ENCODE measurements around the gene PHOX2A.

DNA sequence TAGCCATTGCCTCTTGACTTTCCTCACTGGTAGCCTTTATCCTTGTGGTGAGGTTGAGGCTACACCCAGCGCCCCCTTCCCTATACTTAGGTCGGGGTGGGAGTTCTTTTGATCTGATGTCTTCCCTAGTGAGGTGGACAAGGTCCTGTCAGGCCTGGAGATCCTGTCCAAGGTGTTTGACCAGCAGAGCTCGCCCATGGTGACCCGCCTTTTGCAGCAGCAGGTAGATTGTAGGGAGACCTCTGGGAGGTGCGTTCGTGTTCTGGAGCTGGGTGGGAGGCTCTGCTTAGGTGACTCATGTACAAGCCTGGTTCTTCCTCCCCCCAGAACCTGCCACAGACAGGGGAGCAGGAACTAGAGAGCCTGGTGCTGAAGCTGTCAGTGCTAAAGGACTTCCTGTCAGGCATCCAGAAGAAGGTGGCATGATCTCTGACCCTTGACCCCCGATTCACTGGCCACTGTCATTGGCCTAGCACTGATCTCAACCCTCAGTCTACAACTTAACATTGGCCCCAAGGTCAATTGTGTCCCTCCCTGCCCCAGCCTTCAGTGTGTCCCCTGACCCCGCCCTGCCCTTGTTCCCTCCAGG is 14.5 kb downstream of the PHOX2A start:
- TF ChIP-seq, protein P1, sequence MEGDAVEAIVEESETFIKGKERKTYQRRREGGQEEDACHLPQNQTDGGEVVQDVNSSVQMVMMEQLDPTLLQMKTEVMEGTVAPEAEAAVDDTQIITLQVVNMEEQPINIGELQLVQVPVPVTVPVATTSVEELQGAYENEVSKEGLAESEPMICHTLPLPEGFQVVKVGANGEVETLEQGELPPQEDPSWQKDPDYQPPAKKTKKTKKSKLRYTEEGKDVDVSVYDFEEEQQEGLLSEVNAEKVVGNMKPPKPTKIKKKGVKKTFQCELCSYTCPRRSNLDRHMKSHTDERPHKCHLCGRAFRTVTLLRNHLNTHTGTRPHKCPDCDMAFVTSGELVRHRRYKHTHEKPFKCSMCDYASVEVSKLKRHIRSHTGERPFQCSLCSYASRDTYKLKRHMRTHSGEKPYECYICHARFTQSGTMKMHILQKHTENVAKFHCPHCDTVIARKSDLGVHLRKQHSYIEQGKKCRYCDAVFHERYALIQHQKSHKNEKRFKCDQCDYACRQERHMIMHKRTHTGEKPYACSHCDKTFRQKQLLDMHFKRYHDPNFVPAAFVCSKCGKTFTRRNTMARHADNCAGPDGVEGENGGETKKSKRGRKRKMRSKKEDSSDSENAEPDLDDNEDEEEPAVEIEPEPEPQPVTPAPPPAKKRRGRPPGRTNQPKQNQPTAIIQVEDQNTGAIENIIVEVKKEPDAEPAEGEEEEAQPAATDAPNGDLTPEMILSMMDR (IDR thresholded peaks at IDR 0.05): no peak
- TF ChIP-seq POLR2A (IDR thresholded peaks at IDR 0.05) (no peak), POLR2AphosphoS5 (IDR thresholded peaks at IDR 0.05; ENCODE audit: insufficient read depth in 1 of 2, low read depth in 1 of 2) (no peak)

Data from vagina (tissue), 2 donors.